Fibroblast of lung (primary cell): ENCODE measurements around the gene CHMP2A. TPM values are rescaled to one million over a fixed set of nuclear protein-coding genes. Genes with fewer than 3 reads are reported as not detected.

Experiments used
- DNase-seq, 2 donors: peaks; one replicate each; pipeline versions ENCODE4 v3.0.0 to v3.0.0-alpha.2; 2010; ENCODE audit warnings: low read depth in 2 of 2
- H2AFZ ChIP-seq: 2 replicates; pipeline ENCODE4 v1.5.1; 2012; ENCODE audit warnings: low read length, control low read depth, inconsistent platforms
- H3K27ac ChIP-seq: 2 replicates; pipeline ENCODE4 v1.5.1; 2011; ENCODE audit warnings: low read length, control low read depth; ENCODE audit not compliant: insufficient read depth
- H3K27me3 ChIP-seq: 2 replicates; pipeline ENCODE4 v1.5.1; 2011; ENCODE audit warnings: mild to moderate bottlenecking, low read length; ENCODE audit not compliant: control insufficient read depth, insufficient read depth
- H3K36me3 ChIP-seq: 2 replicates; pipeline ENCODE4 v1.5.1; 2011; ENCODE audit warnings: low read length; ENCODE audit not compliant: control insufficient read depth, insufficient read depth
- H3K4me1 ChIP-seq: 2 replicates; pipeline ENCODE4 v1.5.1; 2011; ENCODE audit warnings: low read length; ENCODE audit not compliant: control insufficient read depth, insufficient read depth; ENCODE audit errors: extremely low read depth
- H3K4me2 ChIP-seq: 2 replicates; pipeline ENCODE4 v1.5.1; 2011; ENCODE audit warnings: low read length, control low read depth; ENCODE audit not compliant: insufficient read depth; ENCODE audit errors: extremely low read depth
- H3K4me3 ChIP-seq, 4 experiments: fragments of 200-600 bp in 1 of 4; sonication (generic) in 1 of 4; replicated peaks in 1 of 4; 2 replicates each; pipeline ENCODE4 v1.5.1; 2011 to 2016; ENCODE audit warnings: low read length in 4 of 4, low read depth in 3 of 4, mild to moderate bottlenecking in 3 of 4, control low read depth in 2 of 4, inconsistent platforms in 1 of 4, mixed read lengths in 1 of 4; ENCODE audit not compliant: insufficient read depth in 1 of 4; ENCODE audit errors: control extremely low read depth in 1 of 4
- H3K79me2 ChIP-seq: 2 replicates; pipeline ENCODE4 v1.5.1; 2012; ENCODE audit warnings: mild to moderate bottlenecking, low read length, inconsistent platforms; ENCODE audit not compliant: control insufficient read depth, insufficient read depth
- H3K9ac ChIP-seq: 2 replicates; pipeline ENCODE4 v1.5.1; 2011; ENCODE audit warnings: mild to moderate bottlenecking, low read length, control low read depth; ENCODE audit not compliant: insufficient read depth
- H3K9me3 ChIP-seq: 2 replicates; pipeline ENCODE4 v1.5.1; 2012; ENCODE audit warnings: low read depth, low read length; ENCODE audit not compliant: control insufficient read depth, insufficient read depth
- H4K20me1 ChIP-seq: 2 replicates; pipeline ENCODE4 v1.5.1; 2011; ENCODE audit warnings: low read length; ENCODE audit not compliant: control insufficient read depth, insufficient read depth; ENCODE audit errors: extremely low read depth
- EZH2 ChIP-seq: IDR thresholded peaks from 2 replicates; pipeline ENCODE4 v1.5.1; 2012; ENCODE audit warnings: low read length, control low read depth, mild to moderate bottlenecking; ENCODE audit errors: missing control alignments
- polyA minus RNA-seq: library from RNA; depleted of rRNA, polyadenylated mRNA; stranded (reverse); fragments of >200 nt; gene quantifications from 2 replicates; pipeline ENCODE4 v1.2.3, GENCODE V29; 2011; ENCODE audit warnings: low replicate concordance
- polyA plus RNA-seq, 2 donors: library from polyadenylated mRNA; depleted of rRNA in 1 of 2; stranded (reverse) in 1 of 2; unstranded in 1 of 2; fragments of >200 nt; gene quantifications; 2 replicates each; pipeline ENCODE4 v1.2.1, GENCODE V29; 2011 to 2012; ENCODE audit warnings: missing spikeins in 1 of 2
- total RNA-seq: library from RNA; depleted of rRNA; stranded (reverse); fragments of >200 nt; gene quantifications from 2 replicates; pipeline ENCODE4 v1.2.1, GENCODE V29; 2014
- TF ChIP-seq, protein P1 (sequence below), 2 donors: IDR thresholded peaks in 1 of 2; conservative IDR thresholded peaks in 1 of 2; 1 replicate in 1 of 2; 2 replicates in 1 of 2; pipeline ENCODE4 v1.5.1; 2011 to 2012; ENCODE audit warnings: low read length in 2 of 2, control low read depth in 1 of 2, inconsistent platforms in 1 of 2, low read depth in 1 of 2, mild to moderate bottlenecking in 1 of 2

The CHMP2A gene
- total RNA-seq (146 and 167 TPM in 2 replicates), polyA plus RNA-seq (215 and 269 TPM in 2 replicates), polyA minus RNA-seq (126 and 150 TPM in 2 replicates)
- 201 and 237 TPM in 2 replicates for polyA plus RNA-seq (2012)

GRCh38 chr19:58554494-58555368, at the start of gene CHMP2A:
Gene CHMP2A, minus strand, starts transcription at chr19:58555105. Its CDS starts 893 bp downstream, at chr19:58554212.
- TF ChIP-seq, protein P1, sequence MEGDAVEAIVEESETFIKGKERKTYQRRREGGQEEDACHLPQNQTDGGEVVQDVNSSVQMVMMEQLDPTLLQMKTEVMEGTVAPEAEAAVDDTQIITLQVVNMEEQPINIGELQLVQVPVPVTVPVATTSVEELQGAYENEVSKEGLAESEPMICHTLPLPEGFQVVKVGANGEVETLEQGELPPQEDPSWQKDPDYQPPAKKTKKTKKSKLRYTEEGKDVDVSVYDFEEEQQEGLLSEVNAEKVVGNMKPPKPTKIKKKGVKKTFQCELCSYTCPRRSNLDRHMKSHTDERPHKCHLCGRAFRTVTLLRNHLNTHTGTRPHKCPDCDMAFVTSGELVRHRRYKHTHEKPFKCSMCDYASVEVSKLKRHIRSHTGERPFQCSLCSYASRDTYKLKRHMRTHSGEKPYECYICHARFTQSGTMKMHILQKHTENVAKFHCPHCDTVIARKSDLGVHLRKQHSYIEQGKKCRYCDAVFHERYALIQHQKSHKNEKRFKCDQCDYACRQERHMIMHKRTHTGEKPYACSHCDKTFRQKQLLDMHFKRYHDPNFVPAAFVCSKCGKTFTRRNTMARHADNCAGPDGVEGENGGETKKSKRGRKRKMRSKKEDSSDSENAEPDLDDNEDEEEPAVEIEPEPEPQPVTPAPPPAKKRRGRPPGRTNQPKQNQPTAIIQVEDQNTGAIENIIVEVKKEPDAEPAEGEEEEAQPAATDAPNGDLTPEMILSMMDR (conservative IDR thresholded peaks at IDR 0.05 in 1 of 2, IDR thresholded peaks at IDR 0.05 in 1 of 2; ENCODE audit: low read depth in 1 of 2, low read length in 2 of 2), result no peak
- no peak for TF ChIP-seq EZH2
- peaks cover 37% of the 10 kb centered on the region for H3K36me3 ChIP-seq

DNA sequence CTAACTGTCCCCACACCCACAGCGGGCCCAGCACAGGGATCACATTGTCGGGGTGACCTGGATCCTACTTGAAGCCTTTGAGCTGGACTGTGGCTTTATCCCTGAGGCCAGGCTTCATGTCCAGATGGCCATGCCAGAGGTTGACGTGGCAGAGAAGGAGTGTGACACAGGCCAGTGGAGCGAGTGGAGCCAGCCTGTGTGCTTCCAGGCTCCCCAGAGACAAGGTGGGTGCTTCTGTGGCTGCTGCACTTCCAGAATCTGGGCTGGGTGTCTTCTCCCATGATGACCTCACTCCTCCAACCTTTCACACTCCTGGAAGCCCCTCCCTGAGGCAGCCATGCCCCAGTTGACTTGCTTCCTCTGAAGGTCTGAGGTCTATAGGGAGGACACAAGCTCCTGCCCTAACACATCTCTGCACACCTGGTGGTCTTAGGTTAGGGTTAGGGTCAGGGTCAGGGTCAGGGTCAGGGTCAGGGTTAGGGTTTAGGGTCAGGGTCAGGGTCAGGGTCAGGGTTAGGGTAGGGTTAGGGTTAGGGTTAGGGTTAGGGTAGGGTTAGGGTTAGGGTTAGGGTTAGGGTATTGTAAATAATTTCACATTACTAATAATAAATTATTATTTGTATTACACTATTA, 31.3 kb upstream of the CHMP2A start:
- Histone ChIP-seq H3K27ac (peak overlapping the region; percentile 31), H3K4me2 (peak overlapping the region; percentile 27), H3K9me3 (no peaks in the 10 kb centered on the region), H3K4me1 (peaks cover 11% of the 10 kb centered on the region), H3K36me3 (peaks cover 14% of the 10 kb centered on the region), H4K20me1 (no peaks in the 10 kb centered on the region), H3K79me2 (no peaks in the 10 kb centered on the region), H3K4me3 (no peak overlapping the region), H2AFZ (no peak overlapping the region), H3K9ac (no peak overlapping the region), H3K27me3 (no peaks in the 10 kb centered on the region)
- TF ChIP-seq, protein P1 (conservative IDR thresholded peaks at IDR 0.05 in 1 of 2, IDR thresholded peaks at IDR 0.05 in 1 of 2; ENCODE audit: low read depth in 1 of 2, low read length in 2 of 2), result no peak
- TF ChIP-seq EZH2, result no peak
- DNase-seq, result no peak

More at GRCh38 chr19:58554494-58555368, at the start of gene CHMP2A:
- Histone ChIP-seq H3K4me2 (peak within 1 kb of the TSS; percentile 100), H3K9me3 (no peaks in the 10 kb centered on the region), H3K9ac (peak within 1 kb of the TSS; percentile 87), H2AFZ (peak within 1 kb of the TSS; percentile 30), H3K4me1 (peaks cover 20% of the 10 kb centered on the region), H3K27me3 (no peaks in the 10 kb centered on the region), H3K79me2 (peaks cover 36% of the 10 kb centered on the region), H3K4me3 (peak within 1 kb of the TSS; percentile 83 to 95 (median 94)), H3K27ac (peak within 1 kb of the TSS; percentile 96), H4K20me1 (no peaks in the 10 kb centered on the region)
- peak; percentile 96 to 97 for DNase-seq

- Histone ChIP-seq H3K27me3 (no peaks in the 10 kb centered on the region), H3K4me1 (peaks cover 11% of the 10 kb centered on the region), H4K20me1 (no peaks in the 10 kb centered on the region), H3K27ac (no peak overlapping the region), H2AFZ (no peak overlapping the region), H3K4me2 (no peak overlapping the region), H3K79me2 (no peaks in the 10 kb centered on the region), H3K9ac (no peak overlapping the region), H3K9me3 (no peaks in the 10 kb centered on the region), H3K4me3 (no peak overlapping the region), H3K36me3 (peaks cover 14% of the 10 kb centered on the region)
- TF ChIP-seq EZH2, result no peak
- no peak for DNase-seq
Observed at GRCh38 chr19:58585442-58586132, 30.7 kb upstream of the CHMP2A start.
